ENCODE data around the gene PADI6.

Gene PADI6

DNA sequence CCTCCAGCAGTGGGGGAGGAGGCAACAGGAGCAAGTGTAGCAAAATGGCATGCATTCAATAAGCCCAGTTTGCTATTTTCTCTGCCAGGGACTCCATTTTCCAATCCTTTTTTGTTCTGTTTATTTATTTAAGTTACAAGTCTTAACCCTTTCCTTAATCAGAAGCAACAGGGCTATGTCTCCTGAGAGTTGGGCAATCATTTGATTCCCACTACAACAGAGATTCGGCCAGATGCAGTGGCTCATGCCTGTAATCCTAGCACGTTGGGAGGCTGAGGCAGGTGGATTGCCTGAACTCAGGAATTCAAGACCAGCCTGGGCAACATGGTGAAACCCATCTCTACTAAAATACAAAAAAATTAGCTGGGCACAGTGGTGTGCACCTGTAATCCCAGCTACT is 42.0 kb downstream of the PADI6 start:
- Histone ChIP-seq H3K4ac (ENCODE audit: low read depth, low read length) (no peak overlapping the region), H3K27me3 (ENCODE audit: insufficient read depth, low read length, poor library complexity) (no peaks in the 10 kb centered on the region), H3K56ac (ENCODE audit: low read length) (no peak overlapping the region), H3K36me3 (ENCODE audit: control insufficient read depth, insufficient read depth, low read length) (peaks cover 49% of the 10 kb centered on the region), H2AK5ac (ENCODE audit: low read length) (no peak overlapping the region), H3K18ac (ENCODE audit: low read length) (no peak overlapping the region), H3K79me2 (ENCODE audit: control insufficient read depth, insufficient read depth, low read length) (peaks cover 11% of the 10 kb centered on the region), H2BK15ac (replicated peaks; ENCODE audit: low read depth) (no peak overlapping the region), H2BK120ac (ENCODE audit: low read depth, low read length) (no peak overlapping the region), H3K4me2 (ENCODE audit: low read length) (no peak overlapping the region), H3K79me1 (ENCODE audit: low read length) (peaks cover 24% of the 10 kb centered on the region), H3K9ac (ENCODE audit: low read length) (no peak overlapping the region), H2BK5ac (ENCODE audit: low read length) (no peak overlapping the region), H4K8ac (ENCODE audit: low read depth, low read length) (no peak overlapping the region), H4K5ac (ENCODE audit: low read length) (no peak overlapping the region), H3K23ac (ENCODE audit: low read length) (no peak overlapping the region), H3K4me1 (ENCODE audit: control insufficient read depth, low read depth, low read length) (no peaks in the 10 kb centered on the region), H3K27ac (ENCODE audit: low read depth, low read length) (no peak overlapping the region), H3K4me3 (ENCODE audit: low read length) (no peak overlapping the region)
- DNase-seq: no peak
- no CpG with 5 or more reads among the region's 2 CpGs for WGBS (ENCODE audit: extremely low coverage, insufficient coverage, low lambda C conversion rate)

DNA sequence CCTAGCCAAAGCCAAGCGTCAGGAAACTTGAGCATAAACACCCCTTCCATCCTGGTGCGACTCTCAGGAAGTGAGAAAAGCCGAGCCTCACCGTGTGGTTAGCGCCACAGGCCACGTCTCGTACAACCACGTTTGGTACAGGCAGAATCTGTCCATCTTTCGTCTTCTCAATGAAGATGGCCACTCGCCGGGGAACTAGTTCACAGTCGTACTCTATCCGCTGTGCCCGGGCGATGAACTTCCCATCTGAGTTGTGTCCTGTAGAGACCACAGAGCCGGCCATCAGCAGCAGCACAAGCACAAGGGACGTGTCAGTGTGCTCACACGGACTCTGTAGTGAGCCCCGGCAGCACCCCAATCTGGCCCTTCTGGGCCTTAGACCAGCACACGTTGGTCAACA is 44.4 kb downstream of the PADI6 start:
- no CpG with 5 or more reads among the region's 20 CpGs for WGBS (ENCODE audit: extremely low coverage, insufficient coverage, low lambda C conversion rate)
- Histone ChIP-seq H3K79me2 (ENCODE audit: control insufficient read depth, insufficient read depth, low read length) (peaks cover 17% of the 10 kb centered on the region), H4K5ac (ENCODE audit: low read length) (no peak overlapping the region), H2BK15ac (replicated peaks; ENCODE audit: low read depth) (no peak overlapping the region), H2AK5ac (ENCODE audit: low read length) (no peak overlapping the region), H3K9ac (ENCODE audit: low read length) (no peak overlapping the region), H3K4ac (ENCODE audit: low read depth, low read length) (no peak overlapping the region), H3K18ac (ENCODE audit: low read length) (no peak overlapping the region), H3K36me3 (ENCODE audit: control insufficient read depth, insufficient read depth, low read length) (peaks cover 39% of the 10 kb centered on the region), H3K27me3 (ENCODE audit: insufficient read depth, low read length, poor library complexity) (no peaks in the 10 kb centered on the region), H3K79me1 (ENCODE audit: low read length) (peaks cover 20% of the 10 kb centered on the region), H3K56ac (ENCODE audit: low read length) (no peak overlapping the region), H3K23ac (ENCODE audit: low read length) (no peak overlapping the region), H3K4me2 (ENCODE audit: low read length) (no peak overlapping the region), H2BK5ac (ENCODE audit: low read length) (no peak overlapping the region), H3K4me1 (ENCODE audit: control insufficient read depth, low read depth, low read length) (no peaks in the 10 kb centered on the region), H4K8ac (ENCODE audit: low read depth, low read length) (no peak overlapping the region), H3K27ac (ENCODE audit: low read depth, low read length) (no peak overlapping the region), H3K4me3 (ENCODE audit: low read length) (no peak overlapping the region), H2BK120ac (ENCODE audit: low read depth, low read length) (no peak overlapping the region)
- DNase-seq: no peak

DNA sequence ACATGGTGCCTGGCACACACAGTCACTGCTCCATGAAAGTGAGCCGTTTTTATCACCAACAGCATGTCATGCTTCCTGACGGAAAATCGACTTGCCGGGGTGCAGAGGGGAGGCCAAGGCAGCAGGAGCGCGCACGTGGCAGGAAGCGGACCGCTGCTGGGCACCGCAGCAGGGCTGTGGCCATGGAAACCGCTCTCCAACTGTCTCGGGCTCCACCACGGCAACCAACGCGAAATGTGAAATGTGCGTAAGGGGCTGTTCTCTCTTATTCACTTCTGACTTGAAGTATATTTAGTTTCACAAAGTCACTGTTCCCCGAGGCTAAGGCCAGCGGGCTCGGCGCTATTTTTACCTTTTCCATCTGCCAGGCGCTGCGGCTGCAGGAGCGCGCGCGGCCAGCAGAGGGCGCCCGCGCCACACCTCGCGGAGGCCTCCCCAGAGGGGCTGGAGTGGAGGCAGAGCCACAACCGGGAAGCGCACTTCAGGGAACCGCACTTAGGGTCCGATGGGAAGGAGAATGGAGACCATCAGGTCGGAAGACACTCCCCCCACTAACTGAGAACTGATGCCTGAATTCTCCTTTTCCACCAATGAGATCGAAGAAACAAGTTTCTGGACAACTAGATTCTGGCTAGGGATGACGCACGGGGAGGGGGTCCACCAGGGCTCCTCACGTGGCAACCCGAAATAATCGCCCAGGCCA is 47.8 kb downstream of the PADI6 start:
- no peak overlapping the region for H3K18ac ChIP-seq (ENCODE audit: low read length)
- H2AK5ac ChIP-seq (ENCODE audit: low read length): no peak overlapping the region
- no peak overlapping the region for H2BK120ac ChIP-seq (ENCODE audit: low read depth, low read length)
- H3K79me2 ChIP-seq (ENCODE audit: control insufficient read depth, insufficient read depth, low read length): peaks cover 32% of the 10 kb centered on the region
- H3K4me2 ChIP-seq (ENCODE audit: low read length): no peak overlapping the region
- H3K23ac ChIP-seq (ENCODE audit: low read length): no peak overlapping the region
- no peak overlapping the region for H3K4ac ChIP-seq (ENCODE audit: low read depth, low read length)
- no peak overlapping the region for H2BK15ac ChIP-seq (replicated peaks; ENCODE audit: low read depth)
- H2BK5ac ChIP-seq (ENCODE audit: low read length): no peak overlapping the region
- DNase-seq: peak; percentile 90
- H3K4me1 ChIP-seq (ENCODE audit: control insufficient read depth, low read depth, low read length): no peaks in the 10 kb centered on the region
- no peak overlapping the region for H3K4me3 ChIP-seq (ENCODE audit: low read length)
- H4K8ac ChIP-seq (ENCODE audit: low read depth, low read length): no peak overlapping the region
- no peaks in the 10 kb centered on the region for H3K27me3 ChIP-seq (ENCODE audit: insufficient read depth, low read length, poor library complexity)
- H3K27ac ChIP-seq (ENCODE audit: low read depth, low read length): no peak overlapping the region
- H4K5ac ChIP-seq (ENCODE audit: low read length): no peak overlapping the region
- H3K56ac ChIP-seq (ENCODE audit: low read length): peak overlapping the region; percentile 5
- H3K79me1 ChIP-seq (ENCODE audit: low read length): peaks cover 23% of the 10 kb centered on the region
- H3K9ac ChIP-seq (ENCODE audit: low read length): no peak overlapping the region
- peaks cover 30% of the 10 kb centered on the region for H3K36me3 ChIP-seq (ENCODE audit: control insufficient read depth, insufficient read depth, low read length)
- no CpG with 5 or more reads among the region's 42 CpGs for WGBS (ENCODE audit: extremely low coverage, insufficient coverage, low lambda C conversion rate)

DNA sequence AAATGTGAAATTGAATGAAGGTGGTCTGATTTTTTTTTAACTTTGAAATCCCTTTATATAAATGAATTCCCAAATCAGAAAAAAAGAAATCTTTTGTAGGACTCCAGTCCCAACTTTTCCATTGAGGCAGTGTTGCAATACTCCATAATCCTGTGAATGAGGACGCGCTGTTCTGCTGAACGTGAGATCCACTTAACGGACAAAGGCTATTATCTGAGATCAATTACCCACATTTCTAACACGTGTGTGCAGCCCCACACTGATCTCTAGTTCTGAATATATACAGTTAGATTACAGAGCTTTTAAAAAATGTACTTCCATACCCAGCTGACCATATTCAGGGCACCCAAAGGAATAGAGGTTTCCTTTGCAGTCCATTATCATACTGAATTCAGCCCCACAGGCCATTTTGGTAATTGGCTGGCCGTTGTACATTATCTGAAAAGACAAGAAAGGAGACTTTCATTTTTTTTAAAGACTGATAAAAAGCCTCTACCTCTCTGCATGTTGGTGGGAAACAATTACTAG is 48.5 kb downstream of the PADI6 start:
- no peak overlapping the region for H3K23ac ChIP-seq (ENCODE audit: low read length)
- H4K5ac ChIP-seq (ENCODE audit: low read length): no peak overlapping the region
- no peak overlapping the region for H3K4me2 ChIP-seq (ENCODE audit: low read length)
- peaks cover 38% of the 10 kb centered on the region for H3K79me2 ChIP-seq (ENCODE audit: control insufficient read depth, insufficient read depth, low read length)
- H3K36me3 ChIP-seq (ENCODE audit: control insufficient read depth, insufficient read depth, low read length): peaks cover 33% of the 10 kb centered on the region
- H3K56ac ChIP-seq (ENCODE audit: low read length): no peak overlapping the region
- H3K27ac ChIP-seq (ENCODE audit: low read depth, low read length): no peak overlapping the region
- no CpG with 5 or more reads among the region's 6 CpGs for WGBS (ENCODE audit: extremely low coverage, insufficient coverage, low lambda C conversion rate)
- H3K4me1 ChIP-seq (ENCODE audit: control insufficient read depth, low read depth, low read length): no peaks in the 10 kb centered on the region
- no peak overlapping the region for H2BK5ac ChIP-seq (ENCODE audit: low read length)
- no peak overlapping the region for H3K4ac ChIP-seq (ENCODE audit: low read depth, low read length)
- H3K27me3 ChIP-seq (ENCODE audit: insufficient read depth, low read length, poor library complexity): no peaks in the 10 kb centered on the region
- H3K18ac ChIP-seq (ENCODE audit: low read length): no peak overlapping the region
- H3K9ac ChIP-seq (ENCODE audit: low read length): no peak overlapping the region
- no peak for DNase-seq
- H4K8ac ChIP-seq (ENCODE audit: low read depth, low read length): no peak overlapping the region
- peaks cover 27% of the 10 kb centered on the region for H3K79me1 ChIP-seq (ENCODE audit: low read length)
- no peak overlapping the region for H2BK120ac ChIP-seq (ENCODE audit: low read depth, low read length)
- no peak overlapping the region for H2BK15ac ChIP-seq (replicated peaks; ENCODE audit: low read depth)
- H3K4me3 ChIP-seq (ENCODE audit: low read length): no peak overlapping the region
- no peak overlapping the region for H2AK5ac ChIP-seq (ENCODE audit: low read length)

DNA sequence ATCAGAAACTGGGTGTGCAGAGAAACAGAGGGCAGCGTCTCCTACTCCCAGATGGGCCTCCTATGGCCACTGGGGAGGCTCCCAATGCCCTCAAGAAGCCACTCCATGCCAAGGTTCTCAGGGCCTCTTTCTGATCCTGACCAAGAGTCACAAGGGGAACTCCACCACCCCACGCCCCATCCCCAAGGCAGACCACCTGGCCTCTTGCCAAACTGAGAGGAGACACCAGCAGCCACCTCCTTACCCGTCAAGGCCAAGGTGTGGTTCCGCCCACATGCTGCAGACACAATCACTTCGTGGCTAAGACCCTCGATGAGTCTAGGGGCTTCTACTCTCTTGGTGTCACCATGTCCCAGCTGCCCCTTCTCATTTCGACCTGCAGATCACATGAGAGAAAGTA is 50.5 kb downstream of the PADI6 start:
- H3K79me2 ChIP-seq (ENCODE audit: control insufficient read depth, insufficient read depth, low read length): peaks cover 53% of the 10 kb centered on the region
- no peaks in the 10 kb centered on the region for H3K4me1 ChIP-seq (ENCODE audit: control insufficient read depth, low read depth, low read length)
- no peak overlapping the region for H3K23ac ChIP-seq (ENCODE audit: low read length)
- DNase-seq: no peak
- H3K4me2 ChIP-seq (ENCODE audit: low read length): no peak overlapping the region
- no peaks in the 10 kb centered on the region for H3K27me3 ChIP-seq (ENCODE audit: insufficient read depth, low read length, poor library complexity)
- H4K5ac ChIP-seq (ENCODE audit: low read length): no peak overlapping the region
- H3K4ac ChIP-seq (ENCODE audit: low read depth, low read length): no peak overlapping the region
- H4K8ac ChIP-seq (ENCODE audit: low read depth, low read length): no peak overlapping the region
- H2AK5ac ChIP-seq (ENCODE audit: low read length): no peak overlapping the region
- H3K4me3 ChIP-seq (ENCODE audit: low read length): no peak overlapping the region
- no peak overlapping the region for H2BK15ac ChIP-seq (replicated peaks; ENCODE audit: low read depth)
- no peak overlapping the region for H3K18ac ChIP-seq (ENCODE audit: low read length)
- peaks cover 32% of the 10 kb centered on the region for H3K79me1 ChIP-seq (ENCODE audit: low read length)
- H3K27ac ChIP-seq (ENCODE audit: low read depth, low read length): no peak overlapping the region
- H2BK120ac ChIP-seq (ENCODE audit: low read depth, low read length): no peak overlapping the region
- H2BK5ac ChIP-seq (ENCODE audit: low read length): no peak overlapping the region
- H3K36me3 ChIP-seq (ENCODE audit: control insufficient read depth, insufficient read depth, low read length): peaks cover 38% of the 10 kb centered on the region
- H3K9ac ChIP-seq (ENCODE audit: low read length): no peak overlapping the region
- no peak overlapping the region for H3K56ac ChIP-seq (ENCODE audit: low read length)
- no CpG with 5 or more reads among the region's 7 CpGs for WGBS (ENCODE audit: extremely low coverage, insufficient coverage, low lambda C conversion rate)

DNA sequence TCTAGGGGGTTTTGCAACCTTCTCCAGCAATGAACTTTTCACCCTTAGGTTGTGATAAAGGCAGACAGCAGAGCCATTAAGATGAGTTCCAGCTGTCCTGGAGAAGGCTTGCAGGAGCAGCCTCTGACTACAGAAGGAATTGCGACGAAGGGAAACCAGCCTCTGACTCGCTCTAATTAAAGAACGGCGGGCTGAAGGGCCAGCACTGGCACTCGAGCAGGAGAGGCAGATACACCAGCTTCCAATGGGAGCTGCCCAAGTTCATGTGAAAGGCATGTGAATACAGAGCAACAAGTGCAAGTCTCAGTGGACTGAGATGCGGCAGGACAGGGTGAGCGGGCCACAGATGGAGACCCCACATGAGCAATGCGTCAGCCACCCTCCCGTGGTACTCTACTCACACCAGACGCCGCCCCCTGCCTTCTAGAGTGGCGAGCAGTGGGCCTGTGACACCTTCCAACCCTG is 51.8 kb downstream of the PADI6 start:
- Histone ChIP-seq H2BK120ac (ENCODE audit: low read depth, low read length) (no peak overlapping the region), H3K18ac (ENCODE audit: low read length) (no peak overlapping the region), H2AK5ac (ENCODE audit: low read length) (no peak overlapping the region), H3K4me3 (ENCODE audit: low read length) (no peak overlapping the region), H3K56ac (ENCODE audit: low read length) (no peak overlapping the region), H2BK5ac (ENCODE audit: low read length) (no peak overlapping the region), H3K4me1 (ENCODE audit: control insufficient read depth, low read depth, low read length) (no peaks in the 10 kb centered on the region), H3K4ac (ENCODE audit: low read depth, low read length) (no peak overlapping the region), H3K9ac (ENCODE audit: low read length) (no peak overlapping the region), H3K27me3 (ENCODE audit: insufficient read depth, low read length, poor library complexity) (no peaks in the 10 kb centered on the region), H4K8ac (ENCODE audit: low read depth, low read length) (no peak overlapping the region), H3K27ac (ENCODE audit: low read depth, low read length) (no peak overlapping the region), H3K4me2 (ENCODE audit: low read length) (no peak overlapping the region), H3K36me3 (ENCODE audit: control insufficient read depth, insufficient read depth, low read length) (peaks cover 38% of the 10 kb centered on the region), H2BK15ac (replicated peaks; ENCODE audit: low read depth) (no peak overlapping the region), H3K79me2 (ENCODE audit: control insufficient read depth, insufficient read depth, low read length) (peaks cover 62% of the 10 kb centered on the region), H3K23ac (ENCODE audit: low read length) (no peak overlapping the region), H3K79me1 (ENCODE audit: low read length) (peaks cover 32% of the 10 kb centered on the region), H4K5ac (ENCODE audit: low read length) (no peak overlapping the region)
- DNase-seq: no peak
- WGBS (ENCODE audit: extremely low coverage, insufficient coverage, low lambda C conversion rate): no CpG with 5 or more reads among the region's 13 CpGs

All from mesendoderm (in vitro differentiated cells).